Stomach (tissue), 4 donors: ENCODE data around the gene PTPN3.

Experiments used
- CTCF ChIP-seq, 7 experiments: fragments of 450-650 bp in 4 of 7; fragments of 200-600 bp in 3 of 7; sonication (generic) in 3 of 7; IDR thresholded peaks; one replicate each; pipeline ENCODE4 v1.5.1; 2016 to 2019; ENCODE audit warnings: antibody characterized with exemption in 7 of 7, control low read depth in 2 of 7, mild to moderate bottlenecking in 1 of 7
- EP300 ChIP-seq: sonication (generic); formaldehyde crosslinking; IDR thresholded peaks from one replicate; pipeline ENCODE4 v1.6.1; 2017; ENCODE audit warnings: antibody characterized with exemption
- POLR2A ChIP-seq, 4 donors: fragments of 450-650 bp; IDR thresholded peaks; one replicate each; pipeline ENCODE4 v1.6.1; 2016; ENCODE audit warnings: antibody characterized with exemption in 4 of 4, control low read depth in 2 of 4, mild to moderate bottlenecking in 1 of 4, moderate library complexity in 1 of 4
- POLR2AphosphoS5 ChIP-seq, 3 donors: sonication (generic); formaldehyde crosslinking; IDR thresholded peaks; one replicate each; pipeline ENCODE4 v1.6.1; 2016; ENCODE audit warnings: antibody characterized with exemption in 3 of 3

GRCh38 chr9:109512170-109512756 lies 14.2 kb upstream of the PTPN3 start:
- TF ChIP-seq CTCF (IDR thresholded peaks at IDR 0.05) (no peak), POLR2A (IDR thresholded peaks at IDR 0.05) (no peak), POLR2AphosphoS5 (IDR thresholded peaks at IDR 0.05) (no peak), EP300 (no peak)
